ENCODE data around the gene CTCFL.

CTCFL gene

DNA sequence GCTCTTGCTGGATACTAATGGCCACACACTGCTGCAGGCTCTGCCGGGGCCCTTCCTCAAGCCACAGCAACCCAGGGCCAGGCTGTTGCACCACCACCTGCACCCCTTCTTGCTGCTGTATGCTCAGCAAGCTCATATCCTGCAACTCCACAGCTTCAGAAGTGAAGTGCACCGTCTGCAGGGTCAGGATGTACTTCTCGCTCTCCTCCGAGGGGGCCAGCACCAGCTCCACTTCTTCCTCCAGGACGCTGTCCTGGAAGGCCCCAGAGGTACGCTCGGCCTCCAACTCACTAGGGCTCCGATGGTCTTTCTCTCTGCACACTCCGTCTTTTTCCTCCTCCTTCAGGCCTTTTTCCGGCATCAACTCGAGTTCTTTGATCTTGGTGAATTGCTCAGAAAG is 1.2 kb downstream of the CTCFL start:
- Histone ChIP-seq H3K4me1 (ENCODE audit: control insufficient read depth, low read length) (no peaks in the 10 kb centered on the region), H3K9me2 (replicated peaks; ENCODE audit: control insufficient read depth, low read length) (no peaks in the 10 kb centered on the region), H3K4me3 (ENCODE audit: low read length) (no peak overlapping the region), H3K4me2 (ENCODE audit: low read length) (no peak overlapping the region), H3F3A (ENCODE audit: control insufficient read depth, insufficient read depth) (peaks cover 8% of the 10 kb centered on the region), H3K9me3 (ENCODE audit: control insufficient read depth, insufficient read depth, low read length) (no peaks in the 10 kb centered on the region), H3K27ac (ENCODE audit: low read depth, low read length) (no peak overlapping the region), H4K20me1 (ENCODE audit: control insufficient read depth, insufficient read depth, low read depth, low read length) (peaks cover 5% of the 10 kb centered on the region; the same call in 1 of the 2 replicates), H3K27me3 (ENCODE audit: control insufficient read depth, low read length) (no peaks in the 10 kb centered on the region), H3K36me3 (ENCODE audit: control insufficient read depth, low read length) (no peaks in the 10 kb centered on the region), H3K79me2 (ENCODE audit: control insufficient read depth, low read length) (no peaks in the 10 kb centered on the region)
- TF ChIP-seq, protein P1, sequence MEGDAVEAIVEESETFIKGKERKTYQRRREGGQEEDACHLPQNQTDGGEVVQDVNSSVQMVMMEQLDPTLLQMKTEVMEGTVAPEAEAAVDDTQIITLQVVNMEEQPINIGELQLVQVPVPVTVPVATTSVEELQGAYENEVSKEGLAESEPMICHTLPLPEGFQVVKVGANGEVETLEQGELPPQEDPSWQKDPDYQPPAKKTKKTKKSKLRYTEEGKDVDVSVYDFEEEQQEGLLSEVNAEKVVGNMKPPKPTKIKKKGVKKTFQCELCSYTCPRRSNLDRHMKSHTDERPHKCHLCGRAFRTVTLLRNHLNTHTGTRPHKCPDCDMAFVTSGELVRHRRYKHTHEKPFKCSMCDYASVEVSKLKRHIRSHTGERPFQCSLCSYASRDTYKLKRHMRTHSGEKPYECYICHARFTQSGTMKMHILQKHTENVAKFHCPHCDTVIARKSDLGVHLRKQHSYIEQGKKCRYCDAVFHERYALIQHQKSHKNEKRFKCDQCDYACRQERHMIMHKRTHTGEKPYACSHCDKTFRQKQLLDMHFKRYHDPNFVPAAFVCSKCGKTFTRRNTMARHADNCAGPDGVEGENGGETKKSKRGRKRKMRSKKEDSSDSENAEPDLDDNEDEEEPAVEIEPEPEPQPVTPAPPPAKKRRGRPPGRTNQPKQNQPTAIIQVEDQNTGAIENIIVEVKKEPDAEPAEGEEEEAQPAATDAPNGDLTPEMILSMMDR (IDR thresholded peaks at IDR 0.05; ENCODE audit: low read depth, low read length, poor library complexity, severe bottlenecking), result no peak
- no peak for TF ChIP-seq EZH2phosphoT487 (IDR thresholded peaks at IDR 0.05; ENCODE audit: borderline replicate concordance, low read length)

- Histone ChIP-seq H3K4me3 (ENCODE audit: low read length) (no peak overlapping the region), H3K36me3 (ENCODE audit: control insufficient read depth, low read length) (no peaks in the 10 kb centered on the region), H3K27me3 (ENCODE audit: control insufficient read depth, low read length) (no peaks in the 10 kb centered on the region), H3K4me1 (ENCODE audit: control insufficient read depth, low read length) (no peaks in the 10 kb centered on the region), H3K79me2 (ENCODE audit: control insufficient read depth, low read length) (no peaks in the 10 kb centered on the region), H3K4me2 (ENCODE audit: low read length) (no peak overlapping the region), H3K9me2 (replicated peaks; ENCODE audit: control insufficient read depth, low read length) (no peaks in the 10 kb centered on the region), H4K20me1 (ENCODE audit: control insufficient read depth, insufficient read depth, low read depth, low read length) (peaks cover 5% of the 10 kb centered on the region; the same call in 1 of the 2 replicates), H3F3A (ENCODE audit: control insufficient read depth, insufficient read depth) (peaks cover 2% of the 10 kb centered on the region), H3K9me3 (ENCODE audit: control insufficient read depth, insufficient read depth, low read length) (no peaks in the 10 kb centered on the region), H3K27ac (ENCODE audit: low read depth, low read length) (no peak overlapping the region)
- TF ChIP-seq EZH2phosphoT487 (IDR thresholded peaks at IDR 0.05; ENCODE audit: borderline replicate concordance, low read length), result no peak
- TF ChIP-seq, protein P1 (IDR thresholded peaks at IDR 0.05; ENCODE audit: low read depth, low read length, poor library complexity, severe bottlenecking), result no peak
These were observed 2.4 kb downstream of the CTCFL start for GRCh38 chr20:57522380-57523140.

- Histone ChIP-seq H4K20me1 (ENCODE audit: control insufficient read depth, insufficient read depth, low read depth, low read length) (peaks cover 13% of the 10 kb centered on the region; the same call in 1 of the 2 replicates), H3K79me2 (ENCODE audit: control insufficient read depth, low read length) (no peaks in the 10 kb centered on the region; the same call in 1 of the 2 replicates), H3F3A (ENCODE audit: control insufficient read depth, insufficient read depth) (no peaks in the 10 kb centered on the region), H3K27ac (ENCODE audit: low read depth, low read length) (no peak overlapping the region), H3K4me2 (ENCODE audit: low read length) (no peak overlapping the region), H3K9me3 (ENCODE audit: control insufficient read depth, insufficient read depth, low read length) (no peaks in the 10 kb centered on the region), H3K4me3 (ENCODE audit: low read length) (no peak overlapping the region), H3K27me3 (ENCODE audit: control insufficient read depth, low read length) (no peaks in the 10 kb centered on the region), H3K4me1 (ENCODE audit: control insufficient read depth, low read length) (no peaks in the 10 kb centered on the region), H3K36me3 (ENCODE audit: control insufficient read depth, low read length) (peaks cover 7% of the 10 kb centered on the region; the same call in 1 of the 2 replicates), H3K9me2 (replicated peaks; ENCODE audit: control insufficient read depth, low read length) (no peaks in the 10 kb centered on the region)
- TF ChIP-seq EZH2phosphoT487 (IDR thresholded peaks at IDR 0.05; ENCODE audit: borderline replicate concordance, low read length), result no peak
- TF ChIP-seq, protein P1 (IDR thresholded peaks at IDR 0.05; ENCODE audit: low read depth, low read length, poor library complexity, severe bottlenecking), result no peak
These were observed 7.0 kb downstream of the CTCFL start for GRCh38 chr20:57517904-57518303.
